CD4-positive, alpha-beta T cell treated with Interleukin-4 for 4 hours (primary cell): ENCODE measurements around the gene EVA1C.
"Not testable (repeated sequence)": the region's sequence is repeated elsewhere in the genome, so short reads cannot be mapped to it uniquely, and the experiment has no call there.

Experiments used
- DNase-seq: peaks from one replicate; pipeline ENCODE4 v3.0.0-alpha.2; 2020

The EVA1C gene

GRCh38 chr21:32412162-32413014 is at the start of gene EVA1C:
EVA1C (plus strand) TSS chr21:32412706; CDS start chr21:32412854, 148 bp downstream.
- DNase-seq = peak; percentile 76

- no peak for DNase-seq
These were observed 48.1 kb upstream of the EVA1C start for GRCh38 chr21:32364387-32364786.

DNA sequence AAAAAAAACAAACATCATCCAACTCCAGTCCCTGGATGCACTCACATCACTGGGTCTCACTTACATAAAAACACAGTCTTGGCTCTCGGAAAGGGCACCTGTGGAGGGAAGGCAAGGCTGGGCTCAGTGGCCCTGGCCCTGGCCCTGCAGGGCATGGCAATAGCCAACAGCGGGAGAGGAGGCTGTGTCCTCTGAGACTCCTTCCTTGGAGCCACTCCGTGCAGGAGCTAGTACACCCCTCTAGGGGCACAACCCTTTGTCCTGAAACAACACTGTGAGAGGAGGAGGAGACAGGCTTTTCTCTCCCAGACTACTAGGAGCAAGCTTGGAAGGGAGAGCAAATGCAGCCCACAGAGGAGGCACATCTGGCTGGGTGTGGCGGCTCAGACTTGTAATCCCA is 47.7 kb upstream of the EVA1C start:
- DNase-seq = no peak

DNA sequence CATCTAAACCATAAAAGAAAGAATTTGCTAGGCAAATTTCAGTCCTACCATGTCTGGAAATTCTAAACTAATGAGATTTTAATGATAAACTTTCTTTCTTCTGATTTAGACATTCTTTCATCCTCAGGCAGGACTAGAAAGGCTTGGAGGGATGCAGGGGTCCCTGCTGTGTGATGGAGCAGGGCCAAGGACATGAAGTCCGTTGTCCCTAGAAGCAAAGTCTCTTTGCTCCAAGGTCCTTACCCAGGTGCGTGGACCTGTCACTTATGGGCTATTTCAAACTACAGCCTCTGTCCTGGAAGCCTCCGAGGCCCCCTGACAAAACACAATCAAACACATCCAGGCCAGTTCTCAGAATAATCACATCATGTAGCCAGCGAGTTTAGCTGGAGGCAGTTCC is 46.3 kb upstream of the EVA1C start:
- DNase-seq = no peak

- DNase-seq = no peak
These were observed 45.3 kb upstream of the EVA1C start for GRCh38 chr21:32367158-32367557.

DNA sequence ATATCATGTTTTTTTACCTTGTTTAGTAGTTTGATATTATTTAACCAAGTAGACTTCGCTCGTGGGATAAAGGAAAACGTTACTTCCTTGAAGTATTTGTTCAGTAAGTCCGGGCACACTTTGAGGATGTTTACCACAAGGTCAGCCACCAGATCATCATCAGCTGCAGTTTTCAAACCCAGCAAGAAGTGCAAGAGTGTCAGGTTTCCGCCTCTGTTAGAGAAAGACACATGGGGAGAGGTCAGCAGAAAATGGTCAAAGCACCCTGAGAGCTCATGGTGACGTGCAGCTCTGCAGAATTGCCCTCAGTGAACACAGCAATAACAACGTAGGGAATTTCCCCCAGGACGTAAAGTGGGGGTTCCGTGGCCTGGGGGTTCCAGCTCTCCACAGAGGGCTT is 44.1 kb upstream of the EVA1C start:
- DNase-seq = no peak

GRCh38 chr21:32368961-32369360 is 43.5 kb upstream of the EVA1C start:
- DNase-seq = not testable (repeated sequence)

DNA sequence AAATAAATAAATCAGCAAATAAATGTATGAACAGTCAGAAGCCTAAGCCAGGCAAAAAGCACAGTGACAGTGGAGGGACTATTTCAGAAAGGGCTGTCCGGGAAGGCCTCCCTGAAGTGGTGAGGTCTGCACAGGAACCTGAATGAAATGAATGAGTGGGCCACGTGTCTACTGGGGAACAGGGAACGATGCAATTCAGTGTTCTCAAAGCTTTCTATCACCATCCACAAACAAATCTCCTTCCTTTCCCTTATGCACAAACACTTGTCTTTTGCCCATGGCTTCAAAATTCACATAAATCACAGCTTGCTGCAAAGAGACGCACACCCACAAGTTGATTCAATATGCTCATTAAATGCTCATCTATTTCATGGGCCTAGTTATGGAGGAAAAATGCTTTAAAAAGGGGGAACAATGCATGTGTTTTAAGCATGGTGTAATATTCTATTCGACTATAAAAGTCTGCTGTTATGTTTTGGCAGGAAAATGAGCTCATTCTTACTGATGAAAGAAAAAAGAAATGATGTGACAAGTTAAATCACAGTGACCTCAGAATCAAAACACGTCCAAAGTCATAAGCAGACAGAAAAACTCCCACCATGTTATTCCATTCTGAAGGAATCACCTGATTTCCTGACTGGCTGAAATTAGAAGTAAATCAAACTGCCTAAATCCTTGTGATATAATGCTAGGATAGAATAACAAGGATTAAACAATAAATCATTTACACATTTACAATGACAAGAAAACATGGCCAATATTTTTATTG is 41.3 kb upstream of the EVA1C start:
- DNase-seq = no peak

DNA sequence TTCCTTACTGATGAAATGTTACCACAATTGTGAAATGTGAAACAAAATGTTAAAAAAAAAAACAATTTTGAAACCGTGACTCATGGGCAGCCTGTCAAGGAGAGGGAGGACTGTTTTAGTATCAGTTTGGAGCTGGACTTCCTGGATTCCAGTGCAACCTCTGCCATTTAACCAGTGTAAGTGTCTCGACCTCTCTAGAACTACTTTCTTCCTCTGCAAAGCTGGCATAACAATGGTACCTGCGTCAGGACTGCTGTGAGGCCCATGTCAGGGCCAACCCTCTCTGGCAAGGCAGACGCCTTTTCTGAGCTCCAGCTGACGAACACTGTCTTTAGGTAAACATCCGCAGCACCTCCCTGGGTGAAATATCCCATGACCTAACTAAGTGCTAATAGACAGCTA is 40.6 kb upstream of the EVA1C start:
- DNase-seq = no peak

GRCh38 chr21:32372755-32373154 is 39.8 kb upstream of the EVA1C start:
- DNase-seq = no peak

GRCh38 chr21:32377506-32377905 is 35.0 kb upstream of the EVA1C start:
- no peak for DNase-seq

DNA sequence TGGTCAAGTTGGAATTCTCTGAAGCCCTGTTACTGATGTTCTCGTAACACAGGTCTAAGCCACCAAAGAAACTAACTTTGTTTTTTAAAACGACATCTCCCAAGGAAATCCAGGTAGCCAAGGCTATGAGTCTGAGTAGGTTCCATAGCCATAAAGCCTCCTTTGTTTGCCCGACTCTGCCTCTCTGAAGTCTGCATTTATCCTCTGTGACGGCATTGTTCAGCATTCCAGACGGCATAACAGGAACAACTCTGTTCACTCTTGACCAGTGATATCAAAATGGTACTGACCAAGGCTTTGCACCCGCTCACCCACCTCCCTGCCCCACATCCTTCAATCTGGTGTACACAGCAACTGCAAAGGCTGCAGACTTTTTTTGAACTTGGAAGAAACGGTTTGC is 34.5 kb upstream of the EVA1C start:
- no peak for DNase-seq

DNA sequence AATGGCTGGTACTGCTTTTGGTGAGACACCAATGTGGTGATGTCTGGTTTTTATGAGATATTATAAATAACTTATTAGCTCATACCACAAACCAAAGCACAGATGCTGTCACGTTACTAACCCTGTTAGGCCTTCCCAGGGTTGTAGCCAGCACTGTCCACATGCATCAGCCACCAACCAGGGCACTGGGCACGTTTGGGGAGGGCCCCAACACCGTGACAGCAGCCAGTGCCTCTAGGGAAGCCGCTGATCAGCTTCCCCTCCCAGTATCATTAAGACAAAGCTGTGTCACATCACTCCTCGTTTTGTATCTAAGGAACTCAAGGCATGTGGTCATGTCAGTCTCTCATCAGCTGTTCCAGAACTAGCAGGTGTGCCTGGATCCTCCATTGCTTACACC is 33.5 kb upstream of the EVA1C start:
- DNase-seq = no peak

DNA sequence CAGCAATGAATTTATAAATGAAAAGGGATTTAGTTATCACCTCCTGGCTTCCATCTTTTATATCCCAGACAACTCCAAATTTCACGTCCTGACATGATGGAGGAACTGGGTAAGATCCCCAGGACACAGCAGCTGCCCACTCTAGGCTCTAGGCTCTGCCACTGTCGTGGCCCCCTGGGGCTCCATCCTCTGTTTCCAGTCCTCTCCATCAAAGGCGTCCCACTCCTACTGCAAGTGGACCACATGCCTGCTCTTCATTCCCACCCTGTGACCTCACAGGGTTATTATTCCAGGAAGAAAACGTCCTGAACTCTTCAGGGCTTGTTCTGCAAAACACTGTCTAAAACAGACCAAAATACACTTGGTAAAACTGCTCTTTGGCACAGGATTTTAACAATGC is 31.6 kb upstream of the EVA1C start:
- DNase-seq = no peak

- no peak for DNase-seq
These were observed 30.9 kb upstream of the EVA1C start for GRCh38 chr21:32381571-32381970.

GRCh38 chr21:32382108-32382644 is 30.3 kb upstream of the EVA1C start:
- no peak for DNase-seq

GRCh38 chr21:32383812-32384211 is 28.7 kb upstream of the EVA1C start:
- no peak for DNase-seq

DNA sequence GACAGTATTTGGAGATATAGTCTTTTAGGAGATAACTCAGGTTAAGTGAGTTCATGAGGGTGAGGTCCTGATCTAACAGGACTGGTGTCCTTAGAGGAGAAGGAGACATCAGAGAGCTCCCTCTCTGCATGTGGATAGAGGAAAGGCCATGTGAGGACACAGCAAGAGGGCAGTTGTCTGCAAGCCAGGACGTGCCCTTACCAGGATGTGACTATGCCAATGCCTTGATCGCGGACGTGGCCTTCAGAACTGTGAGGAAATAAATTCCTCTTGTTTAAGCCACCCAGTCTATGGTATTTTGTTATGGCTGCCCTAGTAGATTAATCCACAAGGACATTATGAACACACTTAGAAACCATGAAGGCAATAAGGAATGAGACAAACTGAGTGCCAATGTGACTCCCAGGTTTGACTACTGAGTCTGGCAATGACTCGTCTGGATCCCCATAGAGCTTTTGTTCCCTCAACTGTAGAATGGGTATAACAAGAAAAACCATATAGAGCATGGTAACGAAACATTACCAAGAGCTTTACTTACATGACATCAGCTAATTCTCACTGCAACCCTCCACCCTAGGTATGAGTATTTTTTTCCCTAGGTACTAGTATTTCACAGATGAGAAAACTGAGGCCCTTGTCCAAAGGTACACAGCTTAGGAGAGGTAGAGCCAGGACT is 26.2 kb upstream of the EVA1C start:
- DNase-seq = no peak

GRCh38 chr21:32387151-32387550 is 25.4 kb upstream of the EVA1C start:
- no peak for DNase-seq

- DNase-seq = no peak
These were observed 24.2 kb upstream of the EVA1C start for GRCh38 chr21:32388306-32388705.

GRCh38 chr21:32389337-32390015 is 23.0 kb upstream of the EVA1C start:
- no peak for DNase-seq

DNA sequence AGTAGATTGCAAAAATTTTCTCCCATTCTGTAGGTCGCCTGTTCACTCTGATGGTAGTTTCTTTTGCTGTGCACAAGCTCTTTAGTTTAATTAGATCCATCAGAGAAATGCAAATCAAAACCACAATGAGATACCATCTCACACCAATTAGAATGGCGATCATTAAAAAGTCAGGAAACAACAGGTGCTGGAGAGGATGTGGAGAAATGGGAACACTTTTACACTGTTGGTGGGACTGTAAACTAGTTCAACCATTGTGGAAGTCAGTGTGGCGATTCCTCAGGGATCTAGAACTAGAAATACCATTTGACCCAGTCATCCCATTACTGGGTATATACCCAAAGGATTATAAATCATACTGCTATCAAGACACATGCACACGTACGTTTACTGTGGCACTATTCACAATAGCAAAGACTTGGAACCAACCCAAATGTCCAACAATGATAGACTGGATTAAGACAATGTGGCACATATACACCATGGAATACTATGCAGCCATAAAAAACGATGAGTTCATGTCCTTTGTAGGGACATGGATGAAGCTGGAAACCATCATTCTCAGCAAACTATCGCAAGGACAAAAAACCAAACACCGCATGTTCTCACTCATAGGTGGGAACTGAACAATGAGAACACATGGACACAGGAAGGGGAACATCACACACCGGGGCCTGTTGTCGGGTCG is 21.8 kb upstream of the EVA1C start:
- DNase-seq = not testable (repeated sequence)
